Esophagus squamous epithelium (tissue), 4 donors: ENCODE data around the gene DIAPH3.

ENCODE experiments used
- CTCF ChIP-seq, 6 experiments: fragments of 450-650 bp in 4 of 6; fragments of 200-600 bp in 2 of 6; sonication (generic) in 2 of 6; IDR thresholded peaks; one replicate each; pipeline ENCODE4 v1.5.1; 2016 to 2019; ENCODE audit warnings: antibody characterized with exemption in 6 of 6, mild to moderate bottlenecking in 4 of 6, moderate library complexity in 4 of 6
- POLR2A ChIP-seq, 4 donors: fragments of 450-650 bp; IDR thresholded peaks; one replicate each; pipeline ENCODE4 v1.6.1; 2017; ENCODE audit warnings: antibody characterized with exemption in 4 of 4, mild to moderate bottlenecking in 4 of 4, moderate library complexity in 3 of 4

- no peak for TF ChIP-seq CTCF (IDR thresholded peaks at IDR 0.05)
- no peak for TF ChIP-seq POLR2A (IDR thresholded peaks at IDR 0.05)
Measured at GRCh38 chr13:60201286-60201685, 37.6 kb upstream of the DIAPH3 start.
